Pulmonary artery endothelial cell (primary cell): Measurements from ENCODE around the gene GPR35. TPM values are rescaled to one million over a fixed set of nuclear protein-coding genes. Genes with fewer than 3 reads are reported as not detected.

Experiments
- DNase-seq: peaks from one replicate; pipeline ENCODE4 v3.0.0-alpha.2; 2011; ENCODE audit warnings: low read depth, low spot score
- total RNA-seq: library from RNA; depleted of rRNA; stranded (reverse); fragments of >200 nt; gene quantifications from 2 replicates; pipeline ENCODE4 v1.2.3, GENCODE V29; 2014

The GPR35 gene
- total RNA-seq, 1 donor from 2014 or later, result 0.13 TPM

- no peak for DNase-seq
Measured at GRCh38 chr2:240637901-240638345, 12.6 kb downstream of the GPR35 start.

GRCh38 chr2:240638512-240639160, 13.4 kb downstream of the GPR35 start:
- no peak for DNase-seq

GRCh38 chr2:240639566-240639965, 14.3 kb downstream of the GPR35 start:
- DNase-seq, result no peak

- DNase-seq, result no peak
Measured at GRCh38 chr2:240640939-240641338, 15.7 kb downstream of the GPR35 start.

GRCh38 chr2:240642061-240642805, 17.0 kb downstream of the GPR35 start:
- DNase-seq, result no peak

- DNase-seq, result no peak
Measured at GRCh38 chr2:240642806-240643092, 17.5 kb downstream of the GPR35 start.

GRCh38 chr2:240643093-240643810, 18.0 kb downstream of the GPR35 start:
- no peak for DNase-seq

- no peak for DNase-seq
Measured at GRCh38 chr2:240643811-240644150, 18.5 kb downstream of the GPR35 start.

- no peak for DNase-seq
Measured at GRCh38 chr2:240644171-240644651, 18.9 kb downstream of the GPR35 start.

GRCh38 chr2:240644859-240645301, 19.6 kb downstream of the GPR35 start:
- no peak for DNase-seq

- DNase-seq, result no peak
Measured at GRCh38 chr2:240645346-240645745, 20.1 kb downstream of the GPR35 start.

GRCh38 chr2:240645801-240646175, 20.5 kb downstream of the GPR35 start:
- DNase-seq, result no peak

GRCh38 chr2:240646176-240646899, 21.1 kb downstream of the GPR35 start:
- DNase-seq, result no peak

GRCh38 chr2:240646900-240647502, 21.7 kb downstream of the GPR35 start:
- DNase-seq, result no peak

GRCh38 chr2:240647503-240648154, 22.3 kb downstream of the GPR35 start:
- no peak for DNase-seq

- DNase-seq, result no peak
Measured at GRCh38 chr2:240648155-240648649, 22.9 kb downstream of the GPR35 start.

- DNase-seq, result no peak
Measured at GRCh38 chr2:240648650-240649275, 23.5 kb downstream of the GPR35 start.

- no peak for DNase-seq
Measured at GRCh38 chr2:240649331-240649730, 24.1 kb downstream of the GPR35 start.

GRCh38 chr2:240650254-240650965, 25.1 kb downstream of the GPR35 start:
- DNase-seq, result no peak

- no peak for DNase-seq
Measured at GRCh38 chr2:240651185-240651584, 25.9 kb downstream of the GPR35 start.
